ENCODE data around the gene MFAP1.

DNA sequence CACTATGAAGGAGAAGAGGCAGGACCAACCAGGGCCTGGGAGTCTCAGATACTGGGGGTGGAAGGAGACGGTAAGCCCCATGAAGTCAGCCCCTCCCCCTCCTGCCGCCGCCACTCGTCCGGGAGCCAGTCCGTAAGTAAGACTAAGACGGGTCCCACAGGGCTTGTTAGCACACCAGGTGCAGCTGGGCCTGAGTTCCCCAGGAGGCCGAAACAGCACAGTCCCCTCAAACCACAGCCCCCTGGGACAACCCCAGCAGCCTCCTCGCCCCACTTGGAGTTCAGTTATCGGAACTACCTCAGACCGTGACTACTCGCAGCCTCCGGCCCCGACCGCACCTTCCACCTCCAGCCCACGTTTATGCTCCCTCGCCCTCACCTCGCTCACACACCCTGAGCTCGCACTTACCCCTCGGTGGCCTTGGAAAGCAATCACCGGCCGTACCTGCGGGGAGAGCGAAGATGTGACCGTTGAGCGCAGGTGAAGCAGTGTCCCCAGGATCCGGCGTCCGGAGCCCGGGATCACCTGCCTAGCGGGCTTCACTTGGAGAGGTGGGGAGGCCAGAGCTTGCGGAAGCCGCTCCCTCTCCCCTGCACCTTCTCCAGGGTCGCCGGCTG is 48.3 kb downstream of the MFAP1 start:
- TF ChIP-seq POLR2A (IDR thresholded peaks at IDR 0.05) = no peak
- TF ChIP-seq, protein P1, sequence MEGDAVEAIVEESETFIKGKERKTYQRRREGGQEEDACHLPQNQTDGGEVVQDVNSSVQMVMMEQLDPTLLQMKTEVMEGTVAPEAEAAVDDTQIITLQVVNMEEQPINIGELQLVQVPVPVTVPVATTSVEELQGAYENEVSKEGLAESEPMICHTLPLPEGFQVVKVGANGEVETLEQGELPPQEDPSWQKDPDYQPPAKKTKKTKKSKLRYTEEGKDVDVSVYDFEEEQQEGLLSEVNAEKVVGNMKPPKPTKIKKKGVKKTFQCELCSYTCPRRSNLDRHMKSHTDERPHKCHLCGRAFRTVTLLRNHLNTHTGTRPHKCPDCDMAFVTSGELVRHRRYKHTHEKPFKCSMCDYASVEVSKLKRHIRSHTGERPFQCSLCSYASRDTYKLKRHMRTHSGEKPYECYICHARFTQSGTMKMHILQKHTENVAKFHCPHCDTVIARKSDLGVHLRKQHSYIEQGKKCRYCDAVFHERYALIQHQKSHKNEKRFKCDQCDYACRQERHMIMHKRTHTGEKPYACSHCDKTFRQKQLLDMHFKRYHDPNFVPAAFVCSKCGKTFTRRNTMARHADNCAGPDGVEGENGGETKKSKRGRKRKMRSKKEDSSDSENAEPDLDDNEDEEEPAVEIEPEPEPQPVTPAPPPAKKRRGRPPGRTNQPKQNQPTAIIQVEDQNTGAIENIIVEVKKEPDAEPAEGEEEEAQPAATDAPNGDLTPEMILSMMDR (IDR thresholded peaks at IDR 0.05 in 8 of 11, conservative IDR thresholded peaks at IDR 0.05 in 3 of 11) = no peak

Data from spleen (tissue), 7 donors.